Panc1 (cell line): ENCODE data around the gene PDIK1L. TPM values are rescaled to one million over a fixed set of nuclear protein-coding genes. Genes with fewer than 3 reads are reported as not detected.

ENCODE experiments used
- ATAC-seq: fragments of 200-7000 bp; cut with Tn5 transposase; 2 replicates; pipeline ENCODE4 v1.9.1; 2020; ENCODE audit warnings: mild to moderate bottlenecking, moderate library complexity
- BruUV-seq: library from RNA; stranded (reverse); fragments of 400-500 nt; replicated peaks from 2 replicates; lab custom pipeline; 2021; lab: Mats Ljungman, UMichigan
- CTCF ChIA-PET: fragments of 300-600 bp; sonication (Branson Sonifier 250); formaldehyde crosslinking; loops from one replicate; lab custom pipeline; 2022; ENCODE audit warnings: antibody characterized with exemption; lab: Charles Lee
- POLR2A ChIA-PET: fragments of 300-600 bp; sonication (Branson Sonifier 250); formaldehyde crosslinking; loops from one replicate; lab custom pipeline; 2022; ENCODE audit warnings: antibody characterized with exemption; lab: Charles Lee
- DNase-seq: peaks from one replicate; pipeline ENCODE4 v3.0.0-alpha.2; 2010; ENCODE audit warnings: low read depth, low spot score
- H3K27ac ChIP-seq: 2 replicates; pipeline ENCODE4 v1.5.1; 2011; ENCODE audit warnings: mild to moderate bottlenecking, low read length, inconsistent platforms
- H3K27me3 ChIP-seq: fragments of 200-500 bp; sonication (Bioruptor generic); 2 replicates; pipeline ENCODE4 v1.6.0; 2014; ENCODE audit warnings: low read length, inconsistent platforms; ENCODE audit not compliant: control insufficient read depth, insufficient read depth
- H3K36me3 ChIP-seq: fragments of 200-500 bp; sonication (Bioruptor generic); 2 replicates; pipeline ENCODE4 v1.5.1; 2014; ENCODE audit warnings: inconsistent platforms, mild to moderate bottlenecking, low read length, moderate library complexity; ENCODE audit not compliant: control insufficient read depth, insufficient read depth
- H3K4me1 ChIP-seq: 2 replicates; pipeline ENCODE4 v1.5.1; 2011; ENCODE audit warnings: inconsistent platforms, mild to moderate bottlenecking, low read length, moderate library complexity; ENCODE audit not compliant: control insufficient read depth, insufficient read depth
- H3K4me3 ChIP-seq, 2 experiments: 2 replicates each; pipeline ENCODE4 v1.5.1; 2011 to 2012; ENCODE audit warnings: low read depth in 2 of 2, low read length in 2 of 2, mild to moderate bottlenecking in 2 of 2, inconsistent platforms in 1 of 2, moderate library complexity in 1 of 2
- H3K9me3 ChIP-seq: fragments of 200-500 bp; sonication (Bioruptor generic); 2 replicates; pipeline ENCODE4 v1.5.1; 2014; ENCODE audit warnings: low read depth, mild to moderate bottlenecking, inconsistent platforms, low read length, moderate library complexity; ENCODE audit not compliant: control insufficient read depth, insufficient read depth
- POLR2AphosphoS5 ChIP-seq: IDR thresholded peaks from 2 replicates; pipeline ENCODE4 v1.6.1; 2012; ENCODE audit warnings: mild to moderate bottlenecking, low read depth, low read length, moderate library complexity
- SIN3A ChIP-seq: IDR thresholded peaks from 2 replicates; pipeline ENCODE4 v1.6.1; 2012; ENCODE audit warnings: low read depth, mild to moderate bottlenecking, low read length, moderate library complexity, borderline replicate concordance; ENCODE audit not compliant: insufficient read depth
- TCF7L2 ChIP-seq: IDR thresholded peaks from 2 replicates; pipeline ENCODE4 v1.6.1; 2011; ENCODE audit warnings: mild to moderate bottlenecking, low read depth, low read length, inconsistent platforms
- in situ Hi-C: cut with HindIII; loops from 2 replicates; pipeline ENCODE4 v1.10.0; 2016; ENCODE audit warnings: low sequenced_read_pairs, low pct_unique_long_range_greater_than_20kb
- intact Hi-C: fragments of 100-400 bp; cut with micrococcal nuclease; formaldehyde crosslinking; loops from one replicate; pipeline ENCODE4 v1.10.0; 2022; ENCODE audit not compliant: unreplicated experiment
- total RNA-seq: library from RNA; stranded (reverse); gene quantifications from one replicate; pipeline ENCODE4 v1.2.1, GENCODE V29; 2021; ENCODE audit not compliant: unreplicated experiment
- TF ChIP-seq, protein P1 (sequence below), 2 experiments: IDR thresholded peaks; 2 replicates each; pipeline ENCODE4 v1.6.1; 2011 to 2012; ENCODE audit warnings: low read depth in 2 of 2, control low read depth in 1 of 2, low read length in 1 of 2, mild to moderate bottlenecking in 1 of 2, moderate library complexity in 1 of 2; ENCODE audit not compliant: insufficient read depth in 1 of 2
- TF ChIP-seq, protein P2 (sequence below): fragments of 450-650 bp; IDR thresholded peaks from 2 replicates; pipeline ENCODE4 v1.5.1; 2017; ENCODE audit warnings: mild to moderate bottlenecking

The PDIK1L gene
- total RNA-seq, 1 experiment from 2014 or later, result 8.0 TPM

DNA sequence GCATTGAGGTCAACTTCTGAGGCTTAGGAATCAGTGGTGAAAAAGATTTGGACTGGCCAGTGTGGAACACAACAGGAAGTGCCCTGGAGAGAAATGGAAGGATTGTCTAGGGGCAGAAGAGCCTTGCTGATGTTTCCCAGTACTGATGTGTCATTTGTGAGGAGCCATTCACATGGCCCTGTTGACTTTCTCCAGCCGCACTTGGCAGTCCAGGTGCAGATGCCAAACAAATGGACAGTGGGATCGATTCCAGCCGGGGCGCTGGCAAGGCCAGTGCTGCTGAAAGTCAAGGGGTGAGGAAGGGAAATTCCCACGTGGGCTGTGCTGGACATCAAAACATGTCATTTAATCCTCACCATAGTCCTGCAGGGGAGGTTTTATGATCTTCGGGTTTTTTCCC lies 39.3 kb upstream of the PDIK1L start:
- no TSS peak for BruUV-seq
- ChIA-PET POLR2A (no interaction called here), CTCF (no interaction called here)
- DNase-seq (no peak), ATAC-seq (no peak)
- Histone ChIP-seq H3K36me3 (no peaks in the 10 kb centered on the region), H3K4me1 (no peaks in the 10 kb centered on the region), H3K27ac (no peak overlapping the region), H3K4me3 (no peak overlapping the region), H3K9me3 (no peaks in the 10 kb centered on the region), H3K27me3 (peaks cover 2% of the 10 kb centered on the region; the same call in 1 of the 2 replicates)
- in situ Hi-C loops, result no loop called here
- intact Hi-C loops, result no loop called here
- TF ChIP-seq TCF7L2 (no peak), POLR2AphosphoS5 (no peak), SIN3A (no peak)
- TF ChIP-seq, protein P1, sequence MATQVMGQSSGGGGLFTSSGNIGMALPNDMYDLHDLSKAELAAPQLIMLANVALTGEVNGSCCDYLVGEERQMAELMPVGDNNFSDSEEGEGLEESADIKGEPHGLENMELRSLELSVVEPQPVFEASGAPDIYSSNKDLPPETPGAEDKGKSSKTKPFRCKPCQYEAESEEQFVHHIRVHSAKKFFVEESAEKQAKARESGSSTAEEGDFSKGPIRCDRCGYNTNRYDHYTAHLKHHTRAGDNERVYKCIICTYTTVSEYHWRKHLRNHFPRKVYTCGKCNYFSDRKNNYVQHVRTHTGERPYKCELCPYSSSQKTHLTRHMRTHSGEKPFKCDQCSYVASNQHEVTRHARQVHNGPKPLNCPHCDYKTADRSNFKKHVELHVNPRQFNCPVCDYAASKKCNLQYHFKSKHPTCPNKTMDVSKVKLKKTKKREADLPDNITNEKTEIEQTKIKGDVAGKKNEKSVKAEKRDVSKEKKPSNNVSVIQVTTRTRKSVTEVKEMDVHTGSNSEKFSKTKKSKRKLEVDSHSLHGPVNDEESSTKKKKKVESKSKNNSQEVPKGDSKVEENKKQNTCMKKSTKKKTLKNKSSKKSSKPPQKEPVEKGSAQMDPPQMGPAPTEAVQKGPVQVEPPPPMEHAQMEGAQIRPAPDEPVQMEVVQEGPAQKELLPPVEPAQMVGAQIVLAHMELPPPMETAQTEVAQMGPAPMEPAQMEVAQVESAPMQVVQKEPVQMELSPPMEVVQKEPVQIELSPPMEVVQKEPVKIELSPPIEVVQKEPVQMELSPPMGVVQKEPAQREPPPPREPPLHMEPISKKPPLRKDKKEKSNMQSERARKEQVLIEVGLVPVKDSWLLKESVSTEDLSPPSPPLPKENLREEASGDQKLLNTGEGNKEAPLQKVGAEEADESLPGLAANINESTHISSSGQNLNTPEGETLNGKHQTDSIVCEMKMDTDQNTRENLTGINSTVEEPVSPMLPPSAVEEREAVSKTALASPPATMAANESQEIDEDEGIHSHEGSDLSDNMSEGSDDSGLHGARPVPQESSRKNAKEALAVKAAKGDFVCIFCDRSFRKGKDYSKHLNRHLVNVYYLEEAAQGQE (IDR thresholded peaks at IDR 0.05; ENCODE audit: insufficient read depth in 1 of 2, low read depth in 2 of 2, low read length in 1 of 2), result no peak
- TF ChIP-seq, protein P2, sequence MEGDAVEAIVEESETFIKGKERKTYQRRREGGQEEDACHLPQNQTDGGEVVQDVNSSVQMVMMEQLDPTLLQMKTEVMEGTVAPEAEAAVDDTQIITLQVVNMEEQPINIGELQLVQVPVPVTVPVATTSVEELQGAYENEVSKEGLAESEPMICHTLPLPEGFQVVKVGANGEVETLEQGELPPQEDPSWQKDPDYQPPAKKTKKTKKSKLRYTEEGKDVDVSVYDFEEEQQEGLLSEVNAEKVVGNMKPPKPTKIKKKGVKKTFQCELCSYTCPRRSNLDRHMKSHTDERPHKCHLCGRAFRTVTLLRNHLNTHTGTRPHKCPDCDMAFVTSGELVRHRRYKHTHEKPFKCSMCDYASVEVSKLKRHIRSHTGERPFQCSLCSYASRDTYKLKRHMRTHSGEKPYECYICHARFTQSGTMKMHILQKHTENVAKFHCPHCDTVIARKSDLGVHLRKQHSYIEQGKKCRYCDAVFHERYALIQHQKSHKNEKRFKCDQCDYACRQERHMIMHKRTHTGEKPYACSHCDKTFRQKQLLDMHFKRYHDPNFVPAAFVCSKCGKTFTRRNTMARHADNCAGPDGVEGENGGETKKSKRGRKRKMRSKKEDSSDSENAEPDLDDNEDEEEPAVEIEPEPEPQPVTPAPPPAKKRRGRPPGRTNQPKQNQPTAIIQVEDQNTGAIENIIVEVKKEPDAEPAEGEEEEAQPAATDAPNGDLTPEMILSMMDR, result no peak

DNA sequence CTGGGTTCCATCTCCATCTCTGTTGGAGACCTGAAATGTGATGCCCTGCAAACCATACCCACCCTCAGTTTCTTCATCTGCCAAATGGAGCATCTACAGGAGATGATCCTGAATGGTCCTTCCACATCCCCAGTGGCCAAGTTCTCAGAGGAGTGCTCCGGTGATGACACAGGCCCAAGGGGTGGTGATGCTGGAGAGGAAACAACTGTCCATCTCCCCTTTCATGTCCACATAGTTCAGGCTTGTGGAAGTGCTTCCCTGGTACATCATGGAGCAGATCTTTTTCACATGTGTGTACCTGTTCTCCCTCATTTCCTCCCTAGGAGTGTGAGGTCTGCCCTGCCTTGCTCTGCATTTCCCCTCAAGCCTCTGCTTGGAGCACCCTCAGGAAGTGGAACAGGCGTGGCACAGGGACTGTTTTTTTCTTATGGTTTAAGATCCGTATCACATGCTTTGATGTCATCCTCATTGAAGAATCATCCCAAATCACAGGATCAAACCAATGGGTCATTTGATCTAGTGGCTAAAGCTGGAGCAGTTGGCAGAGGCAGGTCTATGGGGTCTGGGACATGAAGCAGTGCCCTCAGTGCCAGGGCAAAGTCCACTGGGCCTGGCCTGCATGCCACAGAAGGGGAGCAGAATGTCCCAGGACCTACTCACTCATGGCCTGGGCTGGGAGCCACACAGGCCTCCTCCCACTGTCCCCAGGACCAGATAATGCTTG lies 36.0 kb upstream of the PDIK1L start:
- no peak overlapping the region for H3K27ac ChIP-seq
- no peaks in the 10 kb centered on the region for H3K36me3 ChIP-seq
- in situ Hi-C loops (no loop called here), intact Hi-C loops (no loop called here)
- ATAC-seq, result no peak
- POLR2A ChIA-PET, result no interaction called here
- no peaks in the 10 kb centered on the region for H3K9me3 ChIP-seq
- no TSS peak for BruUV-seq
- H3K27me3 ChIP-seq, result no peaks in the 10 kb centered on the region; the same call in 1 of the 2 replicates
- no peak for DNase-seq
- CTCF ChIA-PET, result no interaction called here
- H3K4me3 ChIP-seq, result no peak overlapping the region
- H3K4me1 ChIP-seq, result no peaks in the 10 kb centered on the region
- no peak for TF ChIP-seq POLR2AphosphoS5

DNA sequence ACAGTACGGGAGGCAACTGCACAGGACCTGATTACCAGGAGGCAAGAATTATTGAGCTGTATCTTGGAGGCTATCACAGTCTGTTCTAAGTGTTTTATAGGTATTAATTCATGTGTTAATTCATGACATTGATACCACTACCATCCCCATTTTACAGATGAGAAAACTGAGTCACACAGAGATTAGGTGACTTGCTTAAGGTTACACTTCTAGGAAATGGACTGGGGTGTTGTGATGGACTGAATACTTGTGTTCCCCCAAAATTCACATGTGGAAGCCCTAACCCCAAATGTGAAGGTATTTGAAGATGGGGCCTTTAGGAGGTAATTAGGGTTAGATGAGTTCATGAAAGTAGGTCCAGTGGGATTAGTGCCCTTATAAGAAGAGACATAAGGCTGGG lies 34.1 kb upstream of the PDIK1L start:
- TF ChIP-seq SIN3A, result no peak
- TF ChIP-seq, protein P2, result no peak
- no peak for TF ChIP-seq POLR2AphosphoS5
- TF ChIP-seq, protein P1 (IDR thresholded peaks at IDR 0.05; ENCODE audit: insufficient read depth in 1 of 2, low read depth in 2 of 2, low read length in 1 of 2), result no peak
- no peak for TF ChIP-seq TCF7L2
- H3K4me1 ChIP-seq, result no peaks in the 10 kb centered on the region
- no peaks in the 10 kb centered on the region for H3K9me3 ChIP-seq
- H3K36me3 ChIP-seq, result no peaks in the 10 kb centered on the region
- no peak overlapping the region for H3K27ac ChIP-seq
- ChIA-PET POLR2A (interaction anchor here (0.5 to 0.6 kb wide), 2 partner anchors 46 to 108 kb away, joined by 3 read pairs; no protein-coding TSS in a partner anchor), CTCF (no interaction called here)
- in situ Hi-C loops (no loop called here), intact Hi-C loops (no loop called here)
- no TSS peak for BruUV-seq
- no peak overlapping the region for H3K4me3 ChIP-seq
- DNase-seq (no peak), ATAC-seq (no peak)
- H3K27me3 ChIP-seq, result no peaks in the 10 kb centered on the region; the same call in 1 of the 2 replicates
